Activated CD4-positive, CD25-positive, alpha-beta regulatory T cell treated with anti-CD3 and anti-CD28 coated beads, Interleukin-2, amount 50 U/mL, for 72 hours (primary cell): Measurements from ENCODE around the gene FBXO5.
"Not testable (repeated sequence)": the region's sequence is repeated elsewhere in the genome, so short reads cannot be mapped to it uniquely, and the experiment has no call there.

ENCODE experiments used
- DNase-seq: peaks from one replicate; pipeline ENCODE4 v3.0.0; 2021

FBXO5 gene, protein sequence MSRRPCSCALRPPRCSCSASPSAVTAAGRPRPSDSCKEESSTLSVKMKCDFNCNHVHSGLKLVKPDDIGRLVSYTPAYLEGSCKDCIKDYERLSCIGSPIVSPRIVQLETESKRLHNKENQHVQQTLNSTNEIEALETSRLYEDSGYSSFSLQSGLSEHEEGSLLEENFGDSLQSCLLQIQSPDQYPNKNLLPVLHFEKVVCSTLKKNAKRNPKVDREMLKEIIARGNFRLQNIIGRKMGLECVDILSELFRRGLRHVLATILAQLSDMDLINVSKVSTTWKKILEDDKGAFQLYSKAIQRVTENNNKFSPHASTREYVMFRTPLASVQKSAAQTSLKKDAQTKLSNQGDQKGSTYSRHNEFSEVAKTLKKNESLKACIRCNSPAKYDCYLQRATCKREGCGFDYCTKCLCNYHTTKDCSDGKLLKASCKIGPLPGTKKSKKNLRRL

DNA sequence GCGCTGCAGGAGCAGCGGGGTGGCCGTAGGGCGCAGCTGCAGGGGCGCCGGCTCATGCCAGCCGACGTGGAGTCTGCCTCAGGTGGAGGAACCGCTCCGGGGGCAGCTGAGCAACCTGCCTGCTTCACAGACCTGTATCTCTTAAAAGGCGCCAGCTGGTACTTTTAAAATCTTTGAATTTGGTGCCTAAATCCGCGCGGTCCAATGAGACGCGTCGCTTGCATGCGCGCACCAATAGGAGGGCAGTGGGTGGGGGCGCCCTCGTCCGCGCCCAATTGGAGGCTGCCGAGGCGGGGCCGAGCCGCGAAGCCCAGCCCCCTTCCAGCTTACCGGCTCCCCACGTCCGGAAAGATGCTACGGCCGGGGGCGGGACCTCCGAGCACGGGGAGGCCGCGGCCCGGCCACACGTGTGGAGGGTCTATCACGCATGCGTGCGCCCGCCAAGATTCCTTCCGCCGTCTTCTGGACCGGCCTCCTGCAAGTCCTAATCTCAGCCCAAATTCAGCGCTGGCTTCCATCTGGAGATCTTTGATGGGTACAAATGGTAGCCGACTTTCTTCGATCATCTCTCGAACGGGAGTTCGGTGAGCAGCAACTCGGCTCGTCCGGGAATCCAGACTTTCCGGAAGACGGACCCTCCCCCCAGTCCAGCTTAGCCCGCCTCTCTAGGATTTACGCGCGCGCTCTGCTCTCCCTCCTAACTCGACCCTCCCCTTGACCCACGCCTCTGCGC, at the start of gene FBXO5:
TSS of gene FBXO5 (minus strand) at position 138 of the 733 bp plus-strand sequence. CDS start at position 56, 82 bp downstream.
- DNase-seq = peak; percentile 98

DNA sequence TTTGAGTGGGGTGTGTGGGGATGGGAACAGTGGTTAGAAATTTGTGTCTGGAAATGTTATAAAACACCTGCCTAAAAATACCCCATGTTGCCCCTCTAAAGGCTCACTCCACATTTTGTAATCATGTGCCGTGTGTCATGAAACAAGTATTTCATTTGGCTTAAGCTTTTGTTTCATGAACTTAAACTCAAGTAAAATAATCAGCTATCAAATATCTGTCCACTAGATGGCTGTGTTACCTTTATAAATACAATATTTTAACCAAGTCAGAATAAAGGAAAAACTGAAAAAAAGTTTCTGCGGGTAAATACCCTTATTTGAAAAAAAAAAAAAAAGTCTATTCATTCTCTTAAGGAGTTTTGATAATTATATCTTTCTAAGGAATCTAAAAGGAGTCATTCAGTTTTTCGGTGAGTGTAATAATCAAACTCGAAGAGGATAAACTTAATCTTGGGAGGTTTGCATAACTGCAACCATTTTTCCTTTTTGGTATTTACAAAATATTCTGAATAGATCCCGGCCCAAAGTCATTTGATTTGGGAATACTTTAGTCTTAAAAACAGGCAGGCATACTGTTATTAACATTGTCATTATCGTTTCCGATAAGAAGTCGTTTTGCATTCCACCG, 49.5 kb upstream of the FBXO5 start:
- DNase-seq = no peak

- no peak for DNase-seq
These were observed 48.6 kb upstream of the FBXO5 start for GRCh38 chr6:153031335-153031955.

DNA sequence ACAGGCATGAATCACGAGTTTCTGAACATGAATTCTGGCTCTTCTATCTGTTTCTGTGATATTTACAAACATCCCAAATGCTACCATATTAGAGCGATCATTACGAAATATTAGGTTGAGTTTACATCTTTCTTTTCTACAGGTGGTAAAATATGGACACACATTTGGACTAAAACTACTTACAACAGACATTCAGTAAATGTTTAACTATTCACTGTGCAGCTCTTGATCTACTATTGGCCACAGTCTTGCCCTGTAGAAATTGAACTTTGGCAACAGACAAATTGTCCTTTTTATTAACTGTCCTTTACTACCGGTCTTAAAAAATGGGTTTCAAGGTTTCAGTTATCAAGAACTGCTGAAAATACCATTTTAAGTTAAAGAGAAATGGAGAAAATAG, 46.1 kb upstream of the FBXO5 start:
- DNase-seq = no peak

- no peak for DNase-seq
These were observed 45.4 kb upstream of the FBXO5 start for GRCh38 chr6:153028286-153028685.

GRCh38 chr6:153027480-153027879, 44.6 kb upstream of the FBXO5 start:
- no peak for DNase-seq

DNA sequence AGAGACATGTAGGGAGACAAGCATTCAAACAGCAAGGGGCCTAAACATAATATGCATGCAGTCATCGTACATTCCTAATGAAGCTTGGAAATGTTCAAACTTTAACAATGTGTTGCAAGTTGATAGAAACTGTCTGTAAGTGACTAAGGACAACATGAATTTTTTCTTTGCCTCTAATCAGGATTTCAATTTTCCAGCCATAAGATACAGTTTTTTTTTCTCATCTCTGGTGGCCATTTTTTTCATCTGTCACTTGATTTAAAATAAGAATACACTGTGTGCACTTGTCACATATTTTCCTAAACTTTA, 41.8 kb upstream of the FBXO5 start:
- no peak for DNase-seq

DNA sequence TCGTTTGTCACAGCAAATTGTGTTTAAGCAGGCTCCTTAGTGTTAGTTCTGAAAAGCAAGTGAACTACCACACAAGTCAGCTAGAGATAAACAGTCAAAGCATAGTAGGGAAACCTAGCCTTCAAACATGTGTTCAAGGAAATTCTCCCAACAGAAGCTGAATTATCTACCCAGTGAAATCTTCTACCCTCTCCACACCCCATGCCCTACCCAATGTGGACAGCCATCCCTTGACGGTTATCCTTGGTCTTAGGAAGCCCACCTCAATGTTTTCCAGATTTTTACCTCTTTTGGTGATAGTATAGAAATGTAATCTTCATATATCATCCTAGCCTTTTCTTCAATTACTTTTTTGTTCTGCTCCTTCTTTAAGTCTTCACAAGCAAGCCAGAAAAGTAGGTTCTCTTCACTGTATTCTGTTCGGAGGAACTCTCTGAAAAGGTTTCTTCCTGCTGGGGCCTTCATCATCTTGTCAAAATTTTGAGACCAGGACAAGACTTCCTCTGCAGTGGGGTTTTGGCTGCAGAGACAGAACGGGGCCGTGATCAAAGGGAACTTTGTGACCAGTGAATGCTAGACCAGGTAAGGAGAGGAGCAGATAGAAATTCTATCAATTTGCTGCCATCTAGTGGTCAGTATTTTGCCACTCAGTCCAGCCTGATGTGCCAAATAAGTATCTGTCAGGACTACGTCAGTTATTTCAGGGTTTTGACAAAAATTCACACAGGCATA, 41.3 kb upstream of the FBXO5 start:
- peak; percentile 30 for DNase-seq

- DNase-seq = no peak
These were observed 35.5 kb upstream of the FBXO5 start for GRCh38 chr6:153018355-153018754.

DNA sequence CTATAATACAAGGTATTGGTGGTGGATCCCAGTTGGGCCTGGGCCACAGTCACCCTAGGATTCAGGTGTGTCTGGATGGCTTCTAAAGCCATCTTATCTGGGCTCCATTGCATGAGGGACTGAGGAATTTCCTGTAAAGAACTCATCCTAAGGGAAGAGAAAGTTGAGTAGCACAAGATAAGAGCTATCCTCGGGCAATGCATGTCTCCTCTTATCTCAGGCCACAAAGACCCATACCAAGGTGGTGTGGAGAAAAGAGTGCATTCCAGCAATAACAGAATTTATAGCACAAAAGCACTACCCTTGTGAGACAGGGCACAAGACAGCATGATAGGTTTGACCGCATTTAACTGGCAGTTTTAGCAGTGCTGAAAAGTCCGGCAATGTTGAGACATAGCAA, 34.0 kb upstream of the FBXO5 start:
- no peak for DNase-seq

GRCh38 chr6:153015094-153015640, 32.3 kb upstream of the FBXO5 start:
- DNase-seq = no peak

- no peak for DNase-seq
These were observed 30.6 kb upstream of the FBXO5 start for GRCh38 chr6:153013438-153013837.

DNA sequence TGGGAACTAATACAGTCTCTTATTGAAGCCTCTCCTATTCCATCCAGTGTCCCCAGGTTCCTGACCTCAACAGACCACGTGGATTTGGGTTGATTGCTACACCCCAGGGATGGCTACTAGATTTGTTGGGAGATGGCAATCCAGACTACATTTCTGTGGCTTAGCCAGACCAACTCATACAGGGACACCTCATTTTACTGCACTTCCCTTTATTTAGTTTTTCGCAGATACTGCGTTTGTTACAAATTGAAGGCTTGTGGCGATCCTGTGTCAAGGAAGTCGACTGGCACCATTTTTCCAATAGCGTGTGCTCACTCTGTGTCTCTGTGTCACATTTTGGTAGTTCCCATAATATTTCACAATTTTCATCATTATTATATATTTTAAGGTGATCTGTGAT, 30.0 kb upstream of the FBXO5 start:
- DNase-seq = no peak

- DNase-seq = no peak
These were observed 20.5 kb upstream of the FBXO5 start for GRCh38 chr6:153003366-153003690.

DNA sequence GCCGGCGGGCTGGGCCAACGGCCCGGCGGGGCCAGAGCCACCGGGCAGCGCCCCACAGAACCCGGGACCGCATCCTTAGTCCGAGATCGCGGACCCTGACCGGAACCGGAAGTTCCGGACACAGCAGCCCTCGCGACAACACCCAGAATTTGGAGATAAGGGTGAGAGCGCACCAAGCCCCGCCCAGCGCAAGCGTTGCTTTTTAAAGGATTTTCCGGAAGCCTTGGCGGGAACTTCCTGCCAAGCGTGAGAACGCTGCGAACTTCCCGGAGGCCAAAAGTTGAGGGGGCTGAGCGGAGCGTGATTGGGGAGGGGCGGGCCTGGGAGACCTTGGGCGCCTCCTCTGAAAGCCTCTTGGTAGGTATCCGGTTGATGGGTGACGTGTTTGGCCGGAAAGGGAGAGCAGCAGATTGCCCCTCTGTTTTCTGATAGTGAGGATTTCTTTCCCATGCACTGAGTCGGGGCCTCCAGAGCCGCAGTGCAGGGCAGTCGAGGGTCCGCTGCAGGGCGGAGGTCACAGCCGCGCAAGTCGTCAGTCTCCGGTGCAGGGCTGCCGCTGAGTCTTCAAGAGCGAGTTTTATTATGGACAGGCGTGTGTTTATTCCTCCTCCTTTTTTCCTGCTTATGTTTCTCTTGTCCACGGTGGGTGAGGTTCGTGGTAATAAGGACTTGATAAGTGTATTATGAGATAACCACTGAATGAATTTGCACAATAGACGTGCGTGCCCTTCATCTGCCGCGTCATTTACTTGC, 19.9 kb upstream of the FBXO5 start, which contains the start of gene MTRF1L:
TSS of gene MTRF1L (minus strand) at position 97 of the 753 bp plus-strand sequence. CDS start at position 73, 24 bp downstream.
- peak; percentile 85 for DNase-seq

DNA sequence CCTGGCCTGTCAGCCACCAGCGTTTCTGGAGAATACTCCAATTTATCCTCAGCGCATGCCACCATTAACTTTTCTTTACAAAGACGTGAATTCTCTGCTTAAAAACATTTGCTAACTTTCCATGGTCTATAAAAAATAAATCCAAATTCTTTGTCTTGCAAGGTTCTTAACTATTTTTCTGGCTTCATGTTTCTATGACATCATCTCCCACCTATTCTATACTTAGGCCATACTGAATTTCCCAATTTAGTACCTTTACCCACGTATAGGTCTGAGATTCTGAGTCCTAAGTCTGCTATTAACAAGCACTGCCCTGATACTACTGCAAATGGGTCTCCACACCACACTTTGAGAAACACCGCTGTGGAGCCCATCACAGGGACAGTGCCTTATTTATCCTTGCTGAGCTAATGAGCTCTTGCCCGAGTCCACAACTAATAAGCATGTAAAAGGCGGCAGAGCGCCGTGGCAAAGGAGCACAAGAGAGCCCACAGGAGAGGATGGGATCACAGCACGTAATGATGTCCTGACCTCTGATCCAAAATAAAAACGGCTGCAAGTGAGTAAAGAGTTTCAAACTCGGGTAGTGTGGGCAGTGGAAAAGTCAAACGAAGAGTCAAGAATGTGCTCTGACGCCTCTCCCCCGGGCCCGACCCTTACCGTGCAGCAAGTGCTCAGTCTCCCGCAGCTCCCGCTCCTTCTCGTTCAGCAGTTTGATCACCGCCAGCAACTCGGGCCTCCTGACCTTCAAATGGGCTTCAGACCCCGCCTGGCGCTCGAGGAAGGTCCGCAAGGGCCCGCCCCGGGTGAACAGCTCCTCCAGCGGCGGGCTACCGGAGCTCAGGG, 19.1 kb upstream of the FBXO5 start:
- DNase-seq = no peak

DNA sequence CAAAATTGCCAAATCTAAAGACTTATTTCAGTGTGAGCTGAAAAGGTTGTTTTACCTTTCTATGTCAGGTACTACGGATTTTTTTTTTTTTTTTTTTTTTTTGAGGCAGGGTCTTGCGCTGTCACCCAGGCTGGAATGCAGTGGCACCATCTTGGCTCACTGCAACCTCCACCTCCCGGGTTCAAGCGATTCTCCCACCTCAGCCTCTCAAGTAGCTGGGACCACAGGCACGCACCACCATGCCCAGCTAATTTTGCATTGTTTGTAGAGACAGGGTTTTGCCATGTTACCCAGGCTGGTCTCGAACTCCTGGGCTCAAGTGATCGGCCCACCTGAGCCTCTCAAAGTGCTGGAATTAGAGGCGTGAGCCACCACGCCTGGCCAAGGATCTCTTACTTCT, 17.9 kb upstream of the FBXO5 start:
- DNase-seq = not testable (repeated sequence)

DNA sequence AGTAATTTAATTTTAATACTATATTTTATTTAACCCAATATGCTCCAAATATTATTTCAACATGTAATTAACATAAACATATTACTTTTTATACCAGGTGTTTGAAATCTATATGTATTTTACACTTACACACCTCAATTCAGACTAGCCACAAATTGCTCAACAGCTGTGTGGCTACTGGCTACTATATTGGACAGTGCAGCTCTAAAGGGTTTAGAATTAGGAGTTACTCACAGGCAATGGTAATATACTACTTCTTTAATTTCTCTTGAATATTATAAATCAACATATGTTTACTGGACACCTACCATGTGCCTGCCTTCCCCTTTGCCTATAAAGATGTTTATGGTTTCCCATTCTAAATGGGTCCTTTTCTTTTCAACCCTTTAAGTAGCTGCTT, 17.4 kb upstream of the FBXO5 start:
- no peak for DNase-seq

GRCh38 chr6:152999538-152999937, 16.7 kb upstream of the FBXO5 start:
- not testable (repeated sequence) for DNase-seq

- DNase-seq = no peak
These were observed 11.0 kb upstream of the FBXO5 start for GRCh38 chr6:152993847-152994246.

GRCh38 chr6:152993431-152993830, 10.6 kb upstream of the FBXO5 start:
- no peak for DNase-seq
